Activated naive CD4-positive, alpha-beta T cell treated with anti-CD3 and anti-CD28 coated beads for 36 hours (primary cell): ENCODE results near the gene SHROOM3. TPM values are rescaled to one million over a fixed set of nuclear protein-coding genes. Genes with fewer than 3 reads are reported as not detected.
"Not testable (repeated sequence)": the region's sequence is repeated elsewhere in the genome, so short reads cannot be mapped to it uniquely, and the experiment has no call there.

ENCODE experiments used
- CTCF ChIA-PET: fragments of 350-600 bp; sonication (Branson Sonifier 250); formaldehyde crosslinking; loops from one replicate; lab custom pipeline; 2021; ENCODE audit warnings: antibody characterized with exemption; lab: Charles Lee
- DNase-seq: peaks from one replicate; pipeline ENCODE4 v3.0.0-alpha.2; 2020
- H3K27ac Mint-ChIP-seq: one replicate; pipeline ENCODE4 v1.8.0; 2021; ENCODE audit warnings: mild to moderate bottlenecking, mixed read lengths
- H3K27me3 Mint-ChIP-seq: one replicate; pipeline ENCODE4 v1.8.0; 2021; ENCODE audit warnings: low read depth, mixed read lengths
- H3K36me3 Mint-ChIP-seq: one replicate; pipeline ENCODE4 v1.8.0; 2021; ENCODE audit warnings: low read depth, mixed read lengths
- H3K4me1 Mint-ChIP-seq: one replicate; pipeline ENCODE4 v1.8.0; 2021; ENCODE audit warnings: low read depth, mixed read lengths
- H3K4me3 Mint-ChIP-seq: one replicate; pipeline ENCODE4 v1.8.0; 2021; ENCODE audit warnings: mild to moderate bottlenecking, moderate library complexity, mixed read lengths
- H3K9me3 Mint-ChIP-seq: one replicate; pipeline ENCODE4 v1.8.0; 2021; ENCODE audit warnings: mixed read lengths
- intact Hi-C: fragments of 100-400 bp; cut with micrococcal nuclease; formaldehyde crosslinking; loops from one replicate; pipeline ENCODE4 v1.15.1; 2023
- total RNA-seq, 2 experiments: library from RNA; stranded (reverse); gene quantifications; one replicate each; pipeline ENCODE4 v1.2.3, GENCODE V29; 2021

SHROOM3 gene
- total RNA-seq, 2 experiments from 2014 or later = 0.12 to 0.21 TPM

- Mint-ChIP-seq H3K9me3 (no peaks in the 10 kb centered on the region), H3K27me3 (peaks cover 4% of the 10 kb centered on the region), H3K27ac (no peak overlapping the region), H3K36me3 (no peaks in the 10 kb centered on the region), H3K4me1 (no peaks in the 10 kb centered on the region), H3K4me3 (no peak overlapping the region)
- CTCF ChIA-PET = no interaction called here
- intact Hi-C loops = no loop called here
- DNase-seq = no peak
These were observed 162.5 kb downstream of the SHROOM3 start for GRCh38 chr4:76597423-76597979.

GRCh38 chr4:76600447-76600846 is 165.4 kb downstream of the SHROOM3 start:
- CTCF ChIA-PET = no interaction called here
- intact Hi-C loops = no loop called here
- Mint-ChIP-seq H3K4me3 (no peak overlapping the region), H3K36me3 (no peaks in the 10 kb centered on the region), H3K4me1 (no peaks in the 10 kb centered on the region), H3K27ac (no peak overlapping the region), H3K27me3 (peaks cover 8% of the 10 kb centered on the region), H3K9me3 (no peaks in the 10 kb centered on the region)
- no peak for DNase-seq

- Mint-ChIP-seq H3K27ac (no peak overlapping the region), H3K9me3 (no peaks in the 10 kb centered on the region), H3K27me3 (peaks cover 8% of the 10 kb centered on the region), H3K36me3 (no peaks in the 10 kb centered on the region), H3K4me1 (no peaks in the 10 kb centered on the region), H3K4me3 (no peak overlapping the region)
- intact Hi-C loops = no loop called here
- CTCF ChIA-PET = no interaction called here
- no peak for DNase-seq
These were observed 166.8 kb downstream of the SHROOM3 start for GRCh38 chr4:76601791-76602190.

- no peaks in the 10 kb centered on the region for H3K9me3 Mint-ChIP-seq
- H3K4me3 Mint-ChIP-seq = no peak overlapping the region
- H3K27me3 Mint-ChIP-seq = peaks cover 4% of the 10 kb centered on the region
- no peaks in the 10 kb centered on the region for H3K36me3 Mint-ChIP-seq
- DNase-seq = no peak
- no peak overlapping the region for H3K27ac Mint-ChIP-seq
- intact Hi-C loops = no loop called here
- H3K4me1 Mint-ChIP-seq = no peaks in the 10 kb centered on the region
- CTCF ChIA-PET = no interaction called here
These were observed 170.1 kb downstream of the SHROOM3 start for GRCh38 chr4:76605099-76605563.

- CTCF ChIA-PET = no interaction called here
- H3K27me3 Mint-ChIP-seq = peaks cover 4% of the 10 kb centered on the region
- H3K9me3 Mint-ChIP-seq = no peaks in the 10 kb centered on the region
- DNase-seq = no peak
- no peak overlapping the region for H3K27ac Mint-ChIP-seq
- intact Hi-C loops = no loop called here
- H3K36me3 Mint-ChIP-seq = no peaks in the 10 kb centered on the region
- H3K4me3 Mint-ChIP-seq = no peak overlapping the region
- H3K4me1 Mint-ChIP-seq = no peaks in the 10 kb centered on the region
These were observed 171.7 kb downstream of the SHROOM3 start for GRCh38 chr4:76606645-76607265.

GRCh38 chr4:76607266-76607799 is 172.3 kb downstream of the SHROOM3 start:
- Mint-ChIP-seq H3K36me3 (no peaks in the 10 kb centered on the region), H3K9me3 (no peaks in the 10 kb centered on the region), H3K4me1 (no peaks in the 10 kb centered on the region), H3K27me3 (peaks cover 4% of the 10 kb centered on the region), H3K27ac (no peak overlapping the region), H3K4me3 (no peak overlapping the region)
- CTCF ChIA-PET = no interaction called here
- DNase-seq = no peak
- intact Hi-C loops = no loop called here

GRCh38 chr4:76607846-76608245 is 172.8 kb downstream of the SHROOM3 start:
- intact Hi-C loops = no loop called here
- Mint-ChIP-seq H3K9me3 (no peaks in the 10 kb centered on the region), H3K27me3 (peaks cover 3% of the 10 kb centered on the region), H3K36me3 (no peaks in the 10 kb centered on the region), H3K27ac (no peak overlapping the region), H3K4me1 (no peaks in the 10 kb centered on the region), H3K4me3 (no peak overlapping the region)
- DNase-seq = no peak
- CTCF ChIA-PET = no interaction called here

GRCh38 chr4:76608549-76608948 is 173.5 kb downstream of the SHROOM3 start:
- H3K36me3 Mint-ChIP-seq, DNase-seq, H3K27ac Mint-ChIP-seq, CTCF ChIA-PET, intact Hi-C loops, H3K4me1 Mint-ChIP-seq, H3K9me3 Mint-ChIP-seq, H3K27me3 Mint-ChIP-seq, H3K4me3 Mint-ChIP-seq: not testable (repeated sequence)

GRCh38 chr4:76610751-76611547 is 175.9 kb downstream of the SHROOM3 start:
- no peak overlapping the region for H3K4me3 Mint-ChIP-seq
- no peak overlapping the region for H3K27ac Mint-ChIP-seq

GRCh38 chr4:76611616-76612207 is 176.7 kb downstream of the SHROOM3 start:
- Mint-ChIP-seq H3K9me3 (no peaks in the 10 kb centered on the region), H3K4me1 (no peaks in the 10 kb centered on the region), H3K4me3 (no peak overlapping the region), H3K27ac (no peak overlapping the region), H3K36me3 (no peaks in the 10 kb centered on the region), H3K27me3 (no peaks in the 10 kb centered on the region)
- CTCF ChIA-PET = no interaction called here
- DNase-seq = no peak
- intact Hi-C loops = no loop called here

More at GRCh38 chr4:76610751-76611547, 175.9 kb downstream of the SHROOM3 start:
- Mint-ChIP-seq H3K9me3 (no peaks in the 10 kb centered on the region), H3K36me3 (no peaks in the 10 kb centered on the region), H3K4me1 (no peaks in the 10 kb centered on the region), H3K27me3 (no peaks in the 10 kb centered on the region)
- CTCF ChIA-PET = no interaction called here
- intact Hi-C loops = no loop called here
- DNase-seq = no peak

- CTCF ChIA-PET = interaction anchor here (0.6 kb wide), 1 partner anchor 239 kb away, joined by 3 read pairs; no protein-coding TSS in a partner anchor
- intact Hi-C loops = no loop called here
- Mint-ChIP-seq H3K4me3 (no peak overlapping the region), H3K36me3 (no peaks in the 10 kb centered on the region), H3K27me3 (peaks cover 5% of the 10 kb centered on the region), H3K9me3 (no peaks in the 10 kb centered on the region), H3K4me1 (no peaks in the 10 kb centered on the region), H3K27ac (no peak overlapping the region)
- no peak for DNase-seq
These were observed 179.6 kb downstream of the SHROOM3 start for GRCh38 chr4:76614589-76614988.

GRCh38 chr4:76615999-76616398 is 181.0 kb downstream of the SHROOM3 start:
- no peaks in the 10 kb centered on the region for H3K36me3 Mint-ChIP-seq
- intact Hi-C loops = no loop called here
- no peak overlapping the region for H3K4me3 Mint-ChIP-seq
- H3K9me3 Mint-ChIP-seq = no peaks in the 10 kb centered on the region
- H3K4me1 Mint-ChIP-seq = no peaks in the 10 kb centered on the region
- no peak for DNase-seq
- peaks cover 13% of the 10 kb centered on the region for H3K27me3 Mint-ChIP-seq
- H3K27ac Mint-ChIP-seq = no peak overlapping the region
- CTCF ChIA-PET = no interaction called here
